ENCODE data around the gene PSMD2. TPM values are rescaled to one million over a fixed set of nuclear protein-coding genes. Genes with fewer than 3 reads are reported as not detected.

The PSMD2 gene
- total and polyA plus RNA-seq, 7 donors = 105 to 246 (median 174) TPM

DNA sequence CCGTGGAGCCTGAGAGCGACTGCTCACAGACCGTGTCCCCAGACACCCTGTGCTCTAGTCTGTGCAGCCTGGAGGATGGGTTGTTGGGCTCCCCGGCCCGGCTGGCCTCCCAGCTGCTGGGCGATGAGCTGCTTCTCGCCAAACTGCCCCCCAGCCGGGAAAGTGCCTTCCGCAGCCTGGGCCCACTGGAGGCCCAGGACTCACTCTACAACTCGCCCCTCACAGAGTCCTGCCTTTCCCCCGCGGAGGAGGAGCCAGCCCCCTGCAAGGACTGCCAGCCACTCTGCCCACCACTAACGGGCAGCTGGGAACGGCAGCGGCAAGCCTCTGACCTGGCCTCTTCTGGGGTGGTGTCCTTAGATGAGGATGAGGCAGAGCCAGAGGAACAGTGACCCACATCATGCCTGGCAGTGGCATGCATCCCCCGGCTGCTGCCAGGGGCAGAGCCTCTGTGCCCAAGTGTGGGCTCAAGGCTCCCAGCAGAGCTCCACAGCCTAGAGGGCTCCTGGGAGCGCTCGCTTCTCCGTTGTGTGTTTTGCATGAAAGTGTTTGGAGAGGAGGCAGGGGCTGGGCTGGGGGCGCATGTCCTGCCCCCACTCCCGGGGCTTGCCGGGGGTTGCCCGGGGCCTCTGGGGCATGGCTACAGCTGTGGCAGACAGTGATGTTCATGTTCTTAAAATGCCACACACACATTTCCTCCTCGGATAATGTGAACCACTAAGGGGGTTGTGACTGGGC, 45.7 kb downstream of the PSMD2 start:
- 88 to 91% methylated on average over 24 of the region's 24 CpGs for WGBS, 2 donors
- DNase-seq = no peak

DNA sequence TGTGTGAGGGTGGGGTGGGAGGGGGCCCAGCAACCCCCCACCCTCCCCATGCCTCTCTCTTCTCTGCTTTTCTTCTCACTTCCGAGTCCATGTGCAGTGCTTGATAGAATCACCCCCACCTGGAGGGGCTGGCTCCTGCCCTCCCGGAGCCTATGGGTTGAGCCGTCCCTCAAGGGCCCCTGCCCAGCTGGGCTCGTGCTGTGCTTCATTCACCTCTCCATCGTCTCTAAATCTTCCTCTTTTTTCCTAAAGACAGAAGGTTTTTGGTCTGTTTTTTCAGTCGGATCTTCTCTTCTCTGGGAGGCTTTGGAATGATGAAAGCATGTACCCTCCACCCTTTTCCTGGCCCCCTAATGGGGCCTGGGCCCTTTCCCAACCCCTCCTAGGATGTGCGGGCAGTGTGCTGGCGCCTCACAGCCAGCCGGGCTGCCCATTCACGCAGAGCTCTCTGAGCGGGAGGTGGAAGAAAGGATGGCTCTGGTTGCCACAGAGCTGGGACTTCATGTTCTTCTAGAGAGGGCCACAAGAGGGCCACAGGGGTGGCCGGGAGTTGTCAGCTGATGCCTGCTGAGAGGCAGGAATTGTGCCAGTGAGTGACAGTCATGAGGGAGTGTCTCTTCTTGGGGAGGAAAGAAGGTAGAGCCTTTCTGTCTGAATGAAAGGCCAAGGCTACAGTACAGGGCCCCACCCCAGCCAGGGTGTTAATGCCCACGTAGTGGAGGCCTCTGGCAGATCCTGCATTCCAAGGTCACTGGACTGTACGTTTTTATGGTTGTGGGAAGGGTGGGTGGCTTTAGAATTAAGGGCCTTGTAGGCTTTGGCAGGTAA, 46.5 kb downstream of the PSMD2 start:
- intact Hi-C loops (cut with DNase I) = no loop called here
- Histone ChIP-seq H3K27me3 (no peaks in the 10 kb centered on the region), H3K36me3 (peaks cover 25 to 44% (median 38%) of the 10 kb centered on the region in 4 donors), H3K4me1 (peaks cover 0 to 20% (median 4%) of the 10 kb centered on the region in 4 donors), H3K27ac (peak overlapping the region; percentile 1 to 48 (median 32)), H3K4me3 (no peak overlapping the region), H3K9me3 (no peaks in the 10 kb centered on the region)
- DNase-seq = no peak
- WGBS, 2 donors = 33 to 58% methylated on average over 14 of the region's 14 CpGs
- TF ChIP-seq, protein P1, sequence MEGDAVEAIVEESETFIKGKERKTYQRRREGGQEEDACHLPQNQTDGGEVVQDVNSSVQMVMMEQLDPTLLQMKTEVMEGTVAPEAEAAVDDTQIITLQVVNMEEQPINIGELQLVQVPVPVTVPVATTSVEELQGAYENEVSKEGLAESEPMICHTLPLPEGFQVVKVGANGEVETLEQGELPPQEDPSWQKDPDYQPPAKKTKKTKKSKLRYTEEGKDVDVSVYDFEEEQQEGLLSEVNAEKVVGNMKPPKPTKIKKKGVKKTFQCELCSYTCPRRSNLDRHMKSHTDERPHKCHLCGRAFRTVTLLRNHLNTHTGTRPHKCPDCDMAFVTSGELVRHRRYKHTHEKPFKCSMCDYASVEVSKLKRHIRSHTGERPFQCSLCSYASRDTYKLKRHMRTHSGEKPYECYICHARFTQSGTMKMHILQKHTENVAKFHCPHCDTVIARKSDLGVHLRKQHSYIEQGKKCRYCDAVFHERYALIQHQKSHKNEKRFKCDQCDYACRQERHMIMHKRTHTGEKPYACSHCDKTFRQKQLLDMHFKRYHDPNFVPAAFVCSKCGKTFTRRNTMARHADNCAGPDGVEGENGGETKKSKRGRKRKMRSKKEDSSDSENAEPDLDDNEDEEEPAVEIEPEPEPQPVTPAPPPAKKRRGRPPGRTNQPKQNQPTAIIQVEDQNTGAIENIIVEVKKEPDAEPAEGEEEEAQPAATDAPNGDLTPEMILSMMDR (IDR thresholded peaks at IDR 0.05) = peak in 3 of 4 experiments; percentile 14 to 27 (median 20)
- TF ChIP-seq POLR2A (IDR thresholded peaks at IDR 0.05) (no peak), EP300 (IDR thresholded peaks at IDR 0.05) (no peak), POLR2AphosphoS5 (IDR thresholded peaks at IDR 0.05) (peak in 1 of 4 donors; percentile 16)

More for the DNA sequence above, 45.7 kb downstream of the PSMD2 start:
- TF ChIP-seq POLR2AphosphoS5 (IDR thresholded peaks at IDR 0.05) = no peak
- TF ChIP-seq EP300 (IDR thresholded peaks at IDR 0.05) = no peak
- TF ChIP-seq, protein P1 (IDR thresholded peaks at IDR 0.05) = no peak
- TF ChIP-seq POLR2A (IDR thresholded peaks at IDR 0.05) = no peak
- H3K27ac ChIP-seq = peak overlapping the region in 3 of 4 donors; percentile 1 to 48 (median 46)
- no peaks in the 10 kb centered on the region for H3K27me3 ChIP-seq
- H3K4me3 ChIP-seq = no peak overlapping the region
- peaks cover 0 to 18% (median 6%) of the 10 kb centered on the region in 4 donors for H3K4me1 ChIP-seq
- H3K36me3 ChIP-seq = peaks cover 25 to 44% (median 38%) of the 10 kb centered on the region in 4 donors
- intact Hi-C loops (cut with DNase I) = loop anchor here (5.0 kb wide), 1 partner anchor 42 kb away; no protein-coding TSS in a partner anchor
- no peaks in the 10 kb centered on the region for H3K9me3 ChIP-seq

DNA sequence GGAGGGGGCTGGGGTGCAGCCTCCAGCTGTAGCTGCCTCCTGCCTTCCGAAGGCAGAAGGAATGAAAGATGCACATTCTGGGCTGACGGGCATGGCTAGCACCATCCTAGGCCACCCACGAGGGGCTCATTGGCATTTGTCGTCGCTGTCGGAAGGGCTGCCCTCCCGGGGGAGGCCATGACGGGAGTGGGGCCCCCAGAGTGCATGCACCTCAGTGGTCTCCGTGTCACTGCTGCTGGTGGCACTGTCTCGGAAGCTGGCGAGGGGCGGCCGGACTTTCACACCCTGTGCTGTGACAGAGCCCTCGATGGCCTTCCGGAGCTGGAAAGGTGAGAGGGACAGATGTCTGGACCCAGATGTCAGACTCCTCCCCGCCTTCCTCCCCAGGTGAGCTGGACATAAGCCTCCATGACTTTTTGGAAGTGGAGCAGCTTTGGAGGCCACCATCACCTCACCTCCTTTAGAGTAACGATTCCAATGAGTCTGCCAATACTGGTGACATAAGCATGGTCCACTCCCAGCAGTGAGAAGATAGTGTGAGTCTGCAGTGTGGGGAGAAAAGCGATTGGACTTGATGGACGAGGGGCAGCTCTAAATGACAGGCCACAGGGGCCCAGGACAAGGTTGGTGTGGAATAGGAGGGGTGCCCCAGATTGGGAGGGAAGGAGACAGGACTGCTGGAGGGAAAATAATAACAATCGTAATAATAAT, 47.6 kb downstream of the PSMD2 start:
- 93 to 95% methylated on average over 20 of the region's 20 CpGs for WGBS, 2 donors
- H3K27me3 ChIP-seq = no peaks in the 10 kb centered on the region
- H3K9me3 ChIP-seq = no peaks in the 10 kb centered on the region
- peak overlapping the region in 1 of 4 donors; percentile 17 for H3K27ac ChIP-seq
- DNase-seq = no peak
- H3K4me1 ChIP-seq = peaks cover 0 to 20% (median 4%) of the 10 kb centered on the region in 4 donors
- no peak overlapping the region for H3K4me3 ChIP-seq
- peaks cover 25 to 40% (median 35%) of the 10 kb centered on the region in 4 donors for H3K36me3 ChIP-seq
- intact Hi-C loops (cut with DNase I) = no loop called here
- TF ChIP-seq POLR2AphosphoS5 (IDR thresholded peaks at IDR 0.05) (no peak), EP300 (IDR thresholded peaks at IDR 0.05) (no peak)

DNA sequence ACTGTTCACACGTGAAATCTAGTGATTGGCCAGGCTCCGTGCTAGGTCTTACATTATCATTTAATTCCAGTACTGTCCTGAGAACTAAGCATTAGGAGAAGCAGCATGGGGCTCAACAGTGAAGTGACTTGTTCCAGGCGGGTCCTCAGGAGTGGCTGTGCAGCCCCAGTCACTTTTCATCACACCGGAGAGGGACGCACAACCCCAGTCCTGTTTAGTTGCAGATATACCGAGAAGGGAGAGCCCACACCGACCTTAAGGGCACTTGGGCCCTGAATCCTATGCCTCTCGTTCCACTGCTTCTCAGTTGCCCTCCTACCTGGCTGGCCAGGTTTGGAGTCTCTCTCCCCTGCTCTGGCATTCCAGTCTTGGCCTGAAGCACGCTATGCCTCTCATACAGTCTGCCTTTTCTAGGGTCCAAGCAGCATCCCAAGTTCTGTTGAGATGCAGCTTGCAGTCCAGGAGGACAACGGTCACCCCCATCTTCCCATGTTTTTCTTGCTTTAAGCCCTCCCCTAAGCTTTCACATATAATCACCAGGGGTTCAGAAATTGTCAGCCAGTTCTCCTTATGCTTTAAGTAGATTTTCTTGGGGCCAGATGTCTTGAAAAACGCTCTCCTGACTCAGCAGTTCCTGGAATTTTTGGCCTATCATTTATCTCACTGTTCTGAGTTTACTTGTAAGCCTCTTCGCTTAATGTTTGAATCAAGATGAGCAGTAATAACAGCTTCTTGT, 48.4 kb downstream of the PSMD2 start:
- no peak overlapping the region for H3K27ac ChIP-seq
- peaks cover 17 to 31% (median 26%) of the 10 kb centered on the region in 4 donors for H3K36me3 ChIP-seq
- WGBS, 2 donors = 75 to 87% methylated on average over 12 of the region's 12 CpGs
- no peaks in the 10 kb centered on the region for H3K9me3 ChIP-seq
- intact Hi-C loops (cut with DNase I) = no loop called here
- no peaks in the 10 kb centered on the region for H3K27me3 ChIP-seq
- peaks cover 0 to 20% (median 4%) of the 10 kb centered on the region in 4 donors for H3K4me1 ChIP-seq
- TF ChIP-seq POLR2A (IDR thresholded peaks at IDR 0.05) (no peak), POLR2AphosphoS5 (IDR thresholded peaks at IDR 0.05) (peak in 1 of 4 donors; percentile 6), EP300 (IDR thresholded peaks at IDR 0.05) (no peak)
- DNase-seq = no peak
- H3K4me3 ChIP-seq = no peak overlapping the region

DNA sequence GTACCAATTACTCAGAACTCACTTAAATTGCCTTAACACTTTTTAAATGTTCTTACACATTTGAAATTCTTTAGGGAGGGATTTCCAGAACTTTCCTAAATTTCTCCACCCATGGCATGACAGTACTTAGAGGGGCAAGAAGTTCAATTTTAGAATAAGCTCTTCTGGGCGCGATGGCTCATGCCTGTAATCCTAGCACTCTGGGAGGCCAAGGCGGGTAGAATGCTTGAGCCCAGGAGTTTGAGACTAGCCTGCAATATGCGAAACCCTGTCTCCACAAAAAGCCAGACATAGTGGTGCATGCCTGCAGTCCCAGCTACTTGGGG, 49.0 kb downstream of the PSMD2 start:
- H3K4me1 ChIP-seq = peaks cover 0 to 20% (median 4%) of the 10 kb centered on the region in 4 donors
- H3K27me3 ChIP-seq = no peaks in the 10 kb centered on the region
- no peaks in the 10 kb centered on the region for H3K9me3 ChIP-seq
- 83 to 89% methylated on average over 4 of the region's 4 CpGs for WGBS, 2 donors
- H3K4me3 ChIP-seq = no peak overlapping the region
- H3K27ac ChIP-seq = no peak overlapping the region
- peaks cover 11 to 26% (median 22%) of the 10 kb centered on the region in 4 donors for H3K36me3 ChIP-seq
- no peak for DNase-seq
- intact Hi-C loops (cut with DNase I) = no loop called here
- TF ChIP-seq EP300 (IDR thresholded peaks at IDR 0.05) = no peak
- TF ChIP-seq POLR2A (IDR thresholded peaks at IDR 0.05) = no peak
- TF ChIP-seq, protein P1 (IDR thresholded peaks at IDR 0.05) = no peak
- no peak for TF ChIP-seq POLR2AphosphoS5 (IDR thresholded peaks at IDR 0.05)

Data from sigmoid colon (tissue), 7 donors.